ENCODE results near the gene RFX4.

RFX4 gene

DNA sequence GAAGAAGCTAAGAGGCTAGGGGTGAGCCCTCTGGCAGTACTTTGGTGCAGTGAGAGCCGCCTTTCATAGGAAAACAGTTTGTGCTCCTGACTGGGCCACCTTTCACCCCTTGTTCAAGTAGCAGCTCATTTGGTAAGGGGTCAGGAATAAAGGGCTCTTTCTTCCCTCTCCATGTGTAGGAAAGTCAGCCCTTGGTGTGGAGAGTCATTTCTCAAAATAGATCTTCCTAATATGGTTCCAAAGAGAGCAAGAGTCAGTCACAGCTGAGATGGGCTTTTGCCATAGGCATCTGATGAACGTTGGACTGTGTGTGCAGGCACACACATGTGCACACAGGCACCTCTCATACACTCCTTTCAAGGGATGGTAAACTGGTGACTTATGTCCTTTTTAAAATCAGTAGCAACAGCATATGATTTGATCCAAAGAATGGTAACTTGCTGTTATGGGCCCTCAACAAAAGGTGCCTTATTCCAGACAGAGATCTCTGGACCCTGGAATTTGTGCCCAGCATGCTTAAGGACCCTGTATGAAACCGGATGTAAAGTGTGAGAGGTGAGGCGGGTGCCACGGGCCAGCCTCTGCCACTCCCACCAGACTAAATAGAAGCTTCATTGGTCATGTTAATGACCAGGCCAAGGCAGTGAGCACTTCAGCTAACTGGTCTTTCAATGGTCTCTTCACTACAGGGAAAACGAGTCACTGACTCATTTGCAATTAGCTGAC, 175.0 kb downstream of the RFX4 start:
- no peak for DNase-seq (ENCODE audit: extremely low read depth, low read depth)
- TF ChIP-seq CTCF (IDR thresholded peaks at IDR 0.05; ENCODE audit: low read depth, low read length): no peak

GRCh38 chr12:106758349-106759110, 175.7 kb downstream of the RFX4 start:
- DNase-seq (ENCODE audit: extremely low read depth, low read depth): no peak
- TF ChIP-seq CTCF (IDR thresholded peaks at IDR 0.05; ENCODE audit: low read depth, low read length): no peak

GRCh38 chr12:106759526-106760183, 176.9 kb downstream of the RFX4 start:
- TF ChIP-seq CTCF (IDR thresholded peaks at IDR 0.05; ENCODE audit: low read depth, low read length): no peak
- DNase-seq (ENCODE audit: extremely low read depth, low read depth): no peak

GRCh38 chr12:106760184-106760531, 177.4 kb downstream of the RFX4 start:
- TF ChIP-seq CTCF (IDR thresholded peaks at IDR 0.05; ENCODE audit: low read depth, low read length): no peak
- no peak for DNase-seq (ENCODE audit: extremely low read depth, low read depth)

- TF ChIP-seq CTCF (IDR thresholded peaks at IDR 0.05; ENCODE audit: low read depth, low read length): no peak
- no peak for DNase-seq (ENCODE audit: extremely low read depth, low read depth)
These were observed 181.4 kb downstream of the RFX4 start for GRCh38 chr12:106764220-106764619.

DNA sequence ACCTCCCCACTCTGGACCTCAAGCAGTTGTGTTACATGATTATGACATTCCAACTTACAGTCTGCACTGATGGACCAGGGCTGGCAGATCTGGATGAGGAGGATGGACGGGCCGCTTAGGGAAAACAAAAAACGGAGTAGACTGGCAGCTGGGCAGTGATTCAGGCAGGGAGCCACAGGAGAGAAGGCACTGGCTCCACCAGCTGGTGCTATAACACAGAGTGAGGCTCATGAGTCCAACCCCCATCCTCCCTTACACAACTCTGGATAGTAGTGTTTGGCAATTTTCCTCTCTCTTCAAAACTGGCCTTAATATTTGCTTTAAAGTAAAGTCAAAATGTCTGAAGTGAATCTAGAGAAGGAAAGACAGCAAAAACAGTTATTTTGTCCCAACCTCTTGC, 181.9 kb downstream of the RFX4 start:
- no peak for DNase-seq (ENCODE audit: extremely low read depth, low read depth)
- no peak for TF ChIP-seq CTCF (IDR thresholded peaks at IDR 0.05; ENCODE audit: low read depth, low read length)

DNA sequence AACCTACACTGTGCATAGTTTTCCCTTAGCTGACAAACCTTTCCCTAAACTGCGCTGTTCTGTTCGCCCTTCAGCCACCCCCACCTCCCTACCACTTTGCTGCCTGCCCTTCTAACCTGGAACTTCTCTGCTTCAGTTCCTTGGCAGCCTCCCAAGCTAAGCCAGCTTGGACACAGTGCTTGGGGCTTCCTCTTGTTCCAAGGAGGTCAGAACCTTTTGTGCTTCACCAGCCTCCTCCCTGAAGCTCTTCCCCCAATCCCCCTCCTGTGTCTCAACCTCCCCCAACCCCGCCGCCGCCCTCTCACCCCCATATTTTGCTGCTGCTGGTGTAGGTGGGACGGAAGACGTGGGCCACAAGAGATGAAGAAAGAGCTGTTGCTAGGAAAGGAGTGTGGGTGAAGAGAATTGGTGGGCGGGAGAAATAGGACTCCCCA, 183.6 kb downstream of the RFX4 start:
- no peak for TF ChIP-seq CTCF (IDR thresholded peaks at IDR 0.05; ENCODE audit: low read depth, low read length)
- no peak for DNase-seq (ENCODE audit: extremely low read depth, low read depth)
